H9 (cell line): ENCODE measurements around the gene LRRC27. TPM values are rescaled to one million over a fixed set of nuclear protein-coding genes. Genes with fewer than 3 reads are reported as not detected.

Source experiments
- DNase-seq: peaks from one replicate; pipeline ENCODE4 v3.0.0-alpha.2; 2017
- H2AFZ ChIP-seq: one replicate; pipeline ENCODE4 v1.6.1; 2013; ENCODE audit warnings: mild to moderate bottlenecking, low read length, control low read depth, moderate library complexity
- H2AK5ac ChIP-seq: 2 replicates; pipeline ENCODE4 v1.6.1; 2013; ENCODE audit warnings: low read length, control low read depth, mixed read lengths; ENCODE audit not compliant: insufficient read length
- H2BK120ac ChIP-seq: one replicate; pipeline ENCODE4 v1.6.1; 2013; ENCODE audit warnings: low read depth, mild to moderate bottlenecking, low read length, control low read depth, inconsistent platforms; ENCODE audit not compliant: poor library complexity, severe bottlenecking
- H2BK12ac ChIP-seq: 2 replicates; pipeline ENCODE4 v1.6.1; 2013; ENCODE audit warnings: low read length, control low read depth, mixed read lengths, low read depth; ENCODE audit not compliant: insufficient read length
- H2BK15ac ChIP-seq: 2 replicates; pipeline ENCODE4 v1.6.1; 2013; ENCODE audit warnings: low read depth, low read length, control low read depth
- H2BK20ac ChIP-seq: one replicate; pipeline ENCODE4 v1.6.1; 2013; ENCODE audit warnings: low read depth, mild to moderate bottlenecking, low read length, control low read depth, inconsistent platforms; ENCODE audit not compliant: poor library complexity, severe bottlenecking
- H2BK5ac ChIP-seq: 2 replicates; pipeline ENCODE4 v1.6.1; 2013; ENCODE audit warnings: low read length, control low read depth, mixed read lengths; ENCODE audit not compliant: insufficient read length
- H3K14ac ChIP-seq: 2 replicates; pipeline ENCODE4 v1.6.1; 2013; ENCODE audit warnings: low read length, control low read depth; ENCODE audit not compliant: insufficient read depth
- H3K18ac ChIP-seq: 2 replicates; pipeline ENCODE4 v1.6.1; 2013; ENCODE audit warnings: low read depth, mild to moderate bottlenecking, mixed read lengths, low read length, control low read depth; ENCODE audit not compliant: insufficient read length
- H3K23ac ChIP-seq: 2 replicates; pipeline ENCODE4 v1.6.1; 2013; ENCODE audit warnings: low read length, control low read depth, mixed read lengths, low read depth; ENCODE audit not compliant: insufficient read length
- H3K23me2 ChIP-seq: 2 replicates; pipeline ENCODE4 v1.6.1; 2013; ENCODE audit warnings: low read depth, mild to moderate bottlenecking, mixed read lengths, low read length, control low read depth; ENCODE audit not compliant: insufficient read length, poor library complexity, severe bottlenecking
- H3K27ac ChIP-seq: 2 replicates; pipeline ENCODE4 v1.5.1; 2013; ENCODE audit warnings: low read length, control low read depth, mixed read lengths, low read depth; ENCODE audit not compliant: insufficient read length
- H3K27me3 ChIP-seq: 2 replicates; pipeline ENCODE4 v1.6.1; 2013; ENCODE audit warnings: low read length, control low read depth, inconsistent platforms; ENCODE audit not compliant: insufficient read depth
- H3K4ac ChIP-seq: 2 replicates; pipeline ENCODE4 v1.6.1; 2013; ENCODE audit warnings: low read depth, mild to moderate bottlenecking, control low read depth, inconsistent platforms, low read length, moderate library complexity
- H3K4me1 ChIP-seq: 2 replicates; pipeline ENCODE4 v1.6.1; 2013; ENCODE audit warnings: low read length, control low read depth, inconsistent platforms; ENCODE audit not compliant: insufficient read depth
- H3K4me2 ChIP-seq: 2 replicates; pipeline ENCODE4 v1.6.1; 2013; ENCODE audit warnings: low read length, control low read depth, mixed read lengths; ENCODE audit not compliant: insufficient read length, insufficient read depth
- H3K56ac ChIP-seq: 2 replicates; pipeline ENCODE4 v1.6.1; 2013; ENCODE audit warnings: low read depth, mild to moderate bottlenecking, mixed read lengths, low read length, control low read depth; ENCODE audit not compliant: insufficient read length
- H3K79me1 ChIP-seq: 2 replicates; pipeline ENCODE4 v1.6.1; 2013; ENCODE audit warnings: low read depth, mild to moderate bottlenecking, moderate library complexity, low read length, control low read depth, inconsistent platforms; ENCODE audit not compliant: insufficient read depth, poor library complexity, severe bottlenecking
- H3K79me2 ChIP-seq: 2 replicates; pipeline ENCODE4 v1.6.1; 2013; ENCODE audit warnings: low read length, control low read depth, inconsistent platforms; ENCODE audit not compliant: insufficient read depth
- H3K9ac ChIP-seq: 2 replicates; pipeline ENCODE4 v1.6.1; 2013; ENCODE audit warnings: low read length, control low read depth, mixed read lengths; ENCODE audit not compliant: insufficient read length; ENCODE audit errors: extremely low read depth
- H3K9me3 ChIP-seq: one replicate; pipeline ENCODE4 v1.6.1; 2013; ENCODE audit warnings: low read depth, low read length, inconsistent platforms; ENCODE audit not compliant: control insufficient read depth
- H3T11ph ChIP-seq: one replicate; pipeline ENCODE4 v1.6.1; 2013; ENCODE audit warnings: mild to moderate bottlenecking, low read length, control low read depth, inconsistent platforms
- H4K20me1 ChIP-seq: one replicate; pipeline ENCODE4 v1.6.1; 2013; ENCODE audit not compliant: control insufficient read depth, insufficient read length, insufficient read depth
- H4K5ac ChIP-seq: 2 replicates; pipeline ENCODE4 v1.6.1; 2013; ENCODE audit warnings: low read depth, mild to moderate bottlenecking, mixed read lengths, low read length, control low read depth; ENCODE audit not compliant: insufficient read length
- H4K8ac ChIP-seq: replicated peaks from 2 replicates; pipeline ENCODE4 v1.6.1; 2013; ENCODE audit warnings: low read length, control low read depth, mixed read lengths, low read depth; ENCODE audit not compliant: insufficient read length
- H4K91ac ChIP-seq: 2 replicates; pipeline ENCODE4 v1.6.1; 2013; ENCODE audit warnings: low read depth, mild to moderate bottlenecking, moderate library complexity, mixed read lengths, low read length, control low read depth; ENCODE audit not compliant: insufficient read length
- H3K27ac Mint-ChIP-seq, 3 experiments: 2 replicates in 2 of 3; 3 replicates in 1 of 3; pipeline ENCODE4 v1.8.0; 2020 to 2021; ENCODE audit warnings: mixed read lengths in 3 of 3, mild to moderate bottlenecking in 1 of 3, moderate library complexity in 1 of 3
- H3K27me3 Mint-ChIP-seq: 2 replicates; pipeline ENCODE4 v1.8.0; 2021; ENCODE audit warnings: low read depth, mild to moderate bottlenecking, moderate library complexity, mixed read lengths
- H3K36me3 Mint-ChIP-seq, 3 experiments: 2 replicates in 2 of 3; 3 replicates in 1 of 3; pipeline ENCODE4 v1.8.0; 2020 to 2021; ENCODE audit warnings: low read depth in 3 of 3, mixed read lengths in 3 of 3; ENCODE audit not compliant: insufficient read depth in 1 of 3
- H3K4me1 Mint-ChIP-seq, 2 experiments: 2 replicates each; pipeline ENCODE4 v1.8.0; 2020; ENCODE audit warnings: mixed read lengths in 2 of 2
- H3K4me3 Mint-ChIP-seq, 2 experiments: 2 replicates in 1 of 2; 3 replicates in 1 of 2; pipeline ENCODE4 v1.8.0; 2020 to 2021; ENCODE audit warnings: mild to moderate bottlenecking in 2 of 2, mixed read lengths in 2 of 2, moderate library complexity in 1 of 2
- H3K9me3 Mint-ChIP-seq, 2 experiments: 2 replicates in 1 of 2; 3 replicates in 1 of 2; pipeline ENCODE4 v1.8.0; 2020; ENCODE audit warnings: mild to moderate bottlenecking in 2 of 2, mixed read lengths in 2 of 2, moderate library complexity in 1 of 2
- WGBS: extraction: QIAGEN DNeasy Blood & Tissue Kit; methylation state at CpG from one replicate; pipeline ENCODE4 v1.1.7; 2013; ENCODE audit warnings: missing lambda C conversion rate, low lambda C conversion rate, mixed read lengths; ENCODE audit not compliant: insufficient read length; ENCODE audit errors: extremely low coverage; 5-methylcytosine and 5-hydroxymethylcytosine counted together
- total RNA-seq: library from RNA; stranded (reverse); gene quantifications from 2 replicates; pipeline ENCODE4 v1.2.1, GENCODE V29; 2021
- TF ChIP-seq, protein P1 (sequence below): fragments of 200-600 bp; sonication (generic); conservative IDR thresholded peaks from 3 replicates; pipeline ENCODE4 v1.8.0; 2021; ENCODE audit warnings: antibody characterized with exemption, mild to moderate bottlenecking

The LRRC27 gene
- total RNA-seq, 1 experiment from 2014 or later, result 2.7 TPM

DNA sequence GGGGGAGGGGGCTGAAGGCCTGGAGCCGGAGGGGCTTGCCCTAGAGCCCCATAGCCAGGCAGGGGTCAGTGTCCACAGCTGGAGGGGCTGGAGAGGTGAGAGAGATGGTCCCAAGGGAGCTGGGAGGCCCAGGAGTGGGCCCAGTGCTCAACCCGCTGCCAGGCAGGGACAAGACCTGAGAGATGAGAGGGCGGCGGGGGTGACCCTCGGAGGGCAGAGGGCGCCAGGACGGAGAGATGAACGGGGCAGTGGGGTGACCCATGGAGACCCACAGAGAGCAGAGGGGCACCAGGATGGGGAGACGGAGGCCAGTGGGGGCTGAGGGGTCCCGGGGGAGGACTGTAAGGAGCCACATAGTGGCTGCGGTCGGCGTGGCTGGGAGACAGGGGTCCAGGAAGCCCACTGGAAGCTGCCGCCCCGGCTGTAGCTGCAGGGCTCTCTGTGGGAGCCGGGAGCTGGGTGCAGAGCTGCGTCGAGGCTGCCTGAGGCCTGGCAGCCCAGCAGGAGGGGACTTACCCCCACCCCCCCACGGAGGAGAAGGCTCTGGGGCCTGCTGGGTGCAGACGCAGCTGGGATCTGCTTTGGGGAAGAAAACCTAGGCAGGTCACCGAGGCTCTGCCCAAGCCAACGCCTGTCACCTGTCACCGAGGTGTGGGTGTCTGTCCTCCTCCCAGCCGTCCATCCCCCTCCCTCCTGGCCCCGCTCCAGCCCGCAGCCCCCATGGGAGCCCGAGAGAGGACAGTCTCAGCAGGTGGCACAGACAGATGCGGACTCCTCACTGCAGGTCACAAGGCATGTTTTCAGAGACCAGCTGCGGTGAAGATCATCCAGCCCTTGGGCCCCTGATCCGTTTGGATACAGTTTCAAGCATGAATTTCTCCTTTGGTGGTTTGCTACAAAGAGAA lies 90.1 kb downstream of the LRRC27 start:
- H2AK5ac ChIP-seq, result no peak overlapping the region
- no peak overlapping the region for H3T11ph ChIP-seq
- H3K23me2 ChIP-seq, result no peaks in the 10 kb centered on the region
- no peak overlapping the region for H3K14ac ChIP-seq
- H2BK120ac ChIP-seq, result no peak overlapping the region
- no peak overlapping the region for H2BK15ac ChIP-seq
- no peak overlapping the region for H3K18ac ChIP-seq
- Mint-ChIP-seq H3K4me1 (peaks cover 16 to 35% of the 10 kb centered on the region in 2 experiments), H3K36me3 (no peaks in the 10 kb centered on the region), H3K27ac (peak overlapping the region in 1 of 3 experiments; percentile 55; a peak in 2 of 7 replicates), H3K4me3 (no peak overlapping the region), H3K9me3 (no peaks in the 10 kb centered on the region), H3K27me3 (no peaks in the 10 kb centered on the region; the same call in none of the 2 replicates)
- H3K4ac ChIP-seq, result no peak overlapping the region
- H4K91ac ChIP-seq, result no peak overlapping the region
- H3K79me1 ChIP-seq, result no peaks in the 10 kb centered on the region
- H4K5ac ChIP-seq, result no peak overlapping the region
- no peak overlapping the region for H3K27ac ChIP-seq
- no peak overlapping the region for H3K9ac ChIP-seq
- H3K23ac ChIP-seq, result no peak overlapping the region
- no peak overlapping the region for H3K4me2 ChIP-seq
- TF ChIP-seq, protein P1, sequence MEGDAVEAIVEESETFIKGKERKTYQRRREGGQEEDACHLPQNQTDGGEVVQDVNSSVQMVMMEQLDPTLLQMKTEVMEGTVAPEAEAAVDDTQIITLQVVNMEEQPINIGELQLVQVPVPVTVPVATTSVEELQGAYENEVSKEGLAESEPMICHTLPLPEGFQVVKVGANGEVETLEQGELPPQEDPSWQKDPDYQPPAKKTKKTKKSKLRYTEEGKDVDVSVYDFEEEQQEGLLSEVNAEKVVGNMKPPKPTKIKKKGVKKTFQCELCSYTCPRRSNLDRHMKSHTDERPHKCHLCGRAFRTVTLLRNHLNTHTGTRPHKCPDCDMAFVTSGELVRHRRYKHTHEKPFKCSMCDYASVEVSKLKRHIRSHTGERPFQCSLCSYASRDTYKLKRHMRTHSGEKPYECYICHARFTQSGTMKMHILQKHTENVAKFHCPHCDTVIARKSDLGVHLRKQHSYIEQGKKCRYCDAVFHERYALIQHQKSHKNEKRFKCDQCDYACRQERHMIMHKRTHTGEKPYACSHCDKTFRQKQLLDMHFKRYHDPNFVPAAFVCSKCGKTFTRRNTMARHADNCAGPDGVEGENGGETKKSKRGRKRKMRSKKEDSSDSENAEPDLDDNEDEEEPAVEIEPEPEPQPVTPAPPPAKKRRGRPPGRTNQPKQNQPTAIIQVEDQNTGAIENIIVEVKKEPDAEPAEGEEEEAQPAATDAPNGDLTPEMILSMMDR, result no peak
- no peak overlapping the region for H2AFZ ChIP-seq
- DNase-seq, result no peak
- no peak overlapping the region for H3K56ac ChIP-seq
- H3K27me3 ChIP-seq, result no peaks in the 10 kb centered on the region
- no peaks in the 10 kb centered on the region for H3K9me3 ChIP-seq
- no peak overlapping the region for H2BK20ac ChIP-seq
- H3K4me1 ChIP-seq, result peaks cover 6% of the 10 kb centered on the region; the same call in 1 of the 2 replicates
- no CpG with 5 or more reads among the region's 30 CpGs for WGBS
- no peak overlapping the region for H4K8ac ChIP-seq
- no peaks in the 10 kb centered on the region for H4K20me1 ChIP-seq
- H3K79me2 ChIP-seq, result no peaks in the 10 kb centered on the region
- no peak overlapping the region for H2BK5ac ChIP-seq
- no peak overlapping the region for H2BK12ac ChIP-seq
